NCI-H446 treated with DMSO at 0.1 percent for 48 hours (cell line): ENCODE measurements around the gene GHRH.

ENCODE experiments used
- DNase-seq: peaks from one replicate; lab custom pipeline; 2025; lab: John Stamatoyannopoulos, UW

The GHRH gene

DNA sequence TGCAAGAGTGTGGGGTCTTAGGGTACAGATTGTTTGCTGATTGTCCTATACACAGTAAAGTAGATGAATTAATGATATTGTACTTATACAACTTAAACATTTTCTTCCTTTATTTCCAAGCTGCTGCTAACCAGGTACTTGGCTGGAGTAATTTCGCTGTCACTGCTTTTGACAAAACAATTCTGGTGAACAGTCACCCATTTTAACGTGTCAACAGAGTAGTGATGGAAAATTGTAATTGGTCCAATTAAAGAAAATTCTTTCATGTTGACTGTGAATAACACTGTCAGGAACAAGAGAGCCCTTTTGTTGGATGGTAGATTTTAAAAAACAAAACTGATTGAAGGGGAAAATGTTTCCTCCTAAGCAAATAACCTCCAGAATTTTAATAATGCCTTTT is 55.8 kb downstream of the GHRH start:
- DNase-seq = no peak

- no peak for DNase-seq
Measured at GRCh38 chr20:37205130-37205529, 56.5 kb downstream of the GHRH start.

GRCh38 chr20:37204056-37204455 is 57.6 kb downstream of the GHRH start:
- no peak for DNase-seq

- DNase-seq = peak; percentile 5
Measured at GRCh38 chr20:37202267-37202943, 59.2 kb downstream of the GHRH start.

- DNase-seq = no peak
Measured at GRCh38 chr20:37201827-37202162, 59.8 kb downstream of the GHRH start.
